Neural progenitor cell (in vitro differentiated cells): ENCODE results near the gene MAGI3.

ENCODE experiments used
- CTCF ChIP-seq: fragments of 200-600 bp; sonication (generic); IDR thresholded peaks from 2 replicates; pipeline ENCODE4 v1.5.1; 2017; ENCODE audit warnings: antibody characterized with exemption, mild to moderate bottlenecking
- EZH2 ChIP-seq: fragments of 200-600 bp; sonication (generic); IDR thresholded peaks from 2 replicates; pipeline ENCODE4 v1.6.1; 2017; ENCODE audit warnings: antibody characterized with exemption, mild to moderate bottlenecking, moderate library complexity

DNA sequence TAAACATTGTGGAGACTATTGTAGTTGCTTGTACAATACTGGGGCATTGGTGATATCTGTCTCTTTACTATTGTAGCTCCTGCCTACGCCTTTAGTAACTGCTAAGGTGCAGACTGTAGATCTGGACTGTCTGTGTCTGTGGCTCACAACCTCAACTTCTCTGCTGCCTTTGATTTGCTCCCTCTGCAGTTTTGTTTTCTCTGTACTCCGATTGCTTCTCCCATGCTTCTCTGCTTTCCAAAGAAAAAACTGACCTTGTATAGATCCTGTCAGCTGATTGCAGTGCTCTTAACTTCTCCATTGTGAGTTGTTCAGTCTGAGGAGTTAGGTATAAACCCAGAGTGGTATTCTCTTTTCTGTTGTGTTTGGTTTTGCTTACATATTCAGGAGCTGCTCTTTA lies 15.3 kb downstream of the MAGI3 start:
- TF ChIP-seq CTCF (no peak), EZH2 (no peak)
